ENCODE data around the gene EYS.

The EYS gene

GRCh38 chr6:63919556-63920110 lies 1787.4 kb downstream of the EYS start:
- no peak overlapping the region for H2BK15ac ChIP-seq (ENCODE audit: low read depth, poor library complexity, severe bottlenecking)
- DNase-seq, result no peak
- no peaks in the 10 kb centered on the region for H3K79me1 ChIP-seq (replicated peaks; ENCODE audit: low read length, poor library complexity, severe bottlenecking)
- H3K27ac ChIP-seq (ENCODE audit: low read length, poor library complexity, severe bottlenecking), result no peak overlapping the region
- H3K9me3 ChIP-seq (ENCODE audit: control insufficient read depth, low read length), result peaks cover 7% of the 10 kb centered on the region
- peak overlapping the region in 1 of 2 experiments; percentile 75 for H2BK12ac ChIP-seq (ENCODE audit: low read length in 2 of 2)
- no peak overlapping the region for H3K14ac ChIP-seq (ENCODE audit: low read length in 2 of 2)
- no peaks in the 10 kb centered on the region for H3K4me1 ChIP-seq (ENCODE audit: control insufficient read depth, insufficient read depth, low read depth, low read length)
- peak overlapping the region in 1 of 2 experiments; percentile 31 for H3K23ac ChIP-seq (ENCODE audit: low read length in 2 of 2)
- no peak overlapping the region for H2AK5ac ChIP-seq (ENCODE audit: low read length, severe bottlenecking)
- H3K4me3 ChIP-seq (ENCODE audit: insufficient read depth in 1 of 2, low read depth in 1 of 2, low read length in 2 of 2), result no peak overlapping the region
- 95% methylated on average over 4 of the region's 7 CpGs for WGBS
- no peak overlapping the region for H3K4ac ChIP-seq (ENCODE audit: low read depth in 1 of 2, low read length in 2 of 2)
- no peak overlapping the region for H2AFZ ChIP-seq (ENCODE audit: low read depth, low read length)
- no peaks in the 10 kb centered on the region for H3K27me3 ChIP-seq (ENCODE audit: control insufficient read depth in 1 of 2, insufficient read depth in 1 of 2, low read length in 2 of 2)
- no peak overlapping the region for H3K9ac ChIP-seq (ENCODE audit: low read length)
- H3K4me2 ChIP-seq (ENCODE audit: low read length, poor library complexity, severe bottlenecking), result no peak overlapping the region
- peak overlapping the region; percentile 30 for H2BK120ac ChIP-seq (ENCODE audit: low read depth, low read length)
- no peak overlapping the region for H4K91ac ChIP-seq (ENCODE audit: low read length)
- H4K8ac ChIP-seq (ENCODE audit: low read length), result peak overlapping the region; percentile 53
- H2BK5ac ChIP-seq (ENCODE audit: low read depth, low read length, poor library complexity, severe bottlenecking), result no peak overlapping the region
- H3K36me3 ChIP-seq (ENCODE audit: control insufficient read depth in 1 of 2, insufficient read depth in 2 of 2, low read depth in 1 of 2, low read length in 2 of 2), result no peaks in the 10 kb centered on the region
- peak overlapping the region in 1 of 2 experiments; percentile 21 for H3K18ac ChIP-seq (ENCODE audit: low read depth in 1 of 2, low read length in 2 of 2)

DNA sequence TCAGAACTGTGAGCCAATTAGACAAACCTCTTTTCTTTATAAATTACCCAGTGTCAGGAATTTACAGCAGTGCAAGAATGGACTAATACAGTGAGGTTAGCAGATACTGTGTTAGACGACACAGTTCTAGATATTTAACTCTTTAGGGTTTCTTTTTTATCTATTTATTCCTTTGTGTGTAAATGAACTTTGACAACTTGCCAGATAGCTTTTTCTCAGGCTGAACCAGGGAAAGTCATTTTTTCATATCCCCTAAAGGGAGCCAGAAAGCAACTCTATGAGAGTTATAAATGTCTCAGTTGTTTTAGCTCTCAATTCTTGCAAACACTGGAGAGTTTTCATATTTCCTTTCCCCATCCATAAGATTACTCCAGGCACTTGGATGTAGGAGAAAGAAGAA lies 1794.1 kb downstream of the EYS start:
- no peak for DNase-seq

DNA sequence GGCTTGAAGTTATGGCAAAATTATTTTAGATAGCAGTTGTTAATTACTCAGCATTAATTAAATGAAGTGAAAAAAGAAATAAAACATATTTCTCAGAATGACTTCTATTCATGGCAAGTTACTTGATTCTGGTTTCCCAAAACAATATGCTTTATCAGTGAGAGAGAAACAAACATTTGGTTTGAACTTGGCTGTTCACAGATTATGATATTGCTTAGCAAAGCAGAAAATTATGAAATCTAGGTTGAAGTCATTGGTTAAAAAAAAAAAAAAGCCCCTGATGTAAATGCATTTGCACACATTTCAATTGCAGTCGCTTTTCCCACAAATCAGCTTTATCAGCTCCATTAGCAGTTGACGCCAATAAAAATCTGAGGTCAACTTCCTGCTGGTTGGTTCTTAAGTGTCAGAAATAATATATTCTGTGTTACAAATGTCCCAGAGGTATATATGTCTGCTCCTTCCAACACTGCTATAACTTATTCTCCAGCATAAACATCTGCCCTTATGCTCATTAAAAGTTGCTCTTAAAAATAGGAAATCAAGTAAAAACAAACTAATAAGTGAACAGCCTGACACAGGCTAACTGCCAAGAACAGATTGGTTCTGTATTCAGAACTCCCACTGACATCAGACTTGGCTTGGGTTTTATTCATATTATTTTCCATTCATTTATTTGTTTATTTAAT lies 1796.0 kb downstream of the EYS start:
- H2AFZ ChIP-seq (ENCODE audit: low read depth, low read length), result no peak overlapping the region
- no peak overlapping the region for H3K14ac ChIP-seq (ENCODE audit: low read length in 2 of 2)
- H3K9me3 ChIP-seq (ENCODE audit: control insufficient read depth, low read length), result peaks cover 7% of the 10 kb centered on the region
- no peaks in the 10 kb centered on the region for H3K4me1 ChIP-seq (ENCODE audit: control insufficient read depth, insufficient read depth, low read depth, low read length)
- no peak overlapping the region for H4K8ac ChIP-seq (ENCODE audit: low read length)
- H3K4me3 ChIP-seq (ENCODE audit: insufficient read depth in 1 of 2, low read depth in 1 of 2, low read length in 2 of 2), result no peak overlapping the region
- no peak overlapping the region for H4K91ac ChIP-seq (ENCODE audit: low read length)
- H2BK12ac ChIP-seq (ENCODE audit: low read length in 2 of 2), result no peak overlapping the region
- no peak overlapping the region for H2BK15ac ChIP-seq (ENCODE audit: low read depth, poor library complexity, severe bottlenecking)
- H3K79me1 ChIP-seq (replicated peaks; ENCODE audit: low read length, poor library complexity, severe bottlenecking), result no peaks in the 10 kb centered on the region
- no peaks in the 10 kb centered on the region for H3K27me3 ChIP-seq (ENCODE audit: control insufficient read depth in 1 of 2, insufficient read depth in 1 of 2, low read length in 2 of 2)
- no peaks in the 10 kb centered on the region for H3K36me3 ChIP-seq (ENCODE audit: control insufficient read depth in 1 of 2, insufficient read depth in 2 of 2, low read depth in 1 of 2, low read length in 2 of 2)
- DNase-seq, result peak; percentile 70
- no peak overlapping the region for H2BK5ac ChIP-seq (ENCODE audit: low read depth, low read length, poor library complexity, severe bottlenecking)
- H3K4ac ChIP-seq (ENCODE audit: low read depth in 1 of 2, low read length in 2 of 2), result no peak overlapping the region
- no peak overlapping the region for H3K23ac ChIP-seq (ENCODE audit: low read length in 2 of 2)
- H3K27ac ChIP-seq (ENCODE audit: low read length, poor library complexity, severe bottlenecking), result no peak overlapping the region
- H2BK120ac ChIP-seq (ENCODE audit: low read depth, low read length), result no peak overlapping the region
- no CpG with 5 or more reads among the region's 2 CpGs for WGBS
- no peak overlapping the region for H3K9ac ChIP-seq (ENCODE audit: low read length)
- no peak overlapping the region for H3K18ac ChIP-seq (ENCODE audit: low read depth in 1 of 2, low read length in 2 of 2)
- no peak overlapping the region for H2AK5ac ChIP-seq (ENCODE audit: low read length, severe bottlenecking)
- no peak overlapping the region for H3K4me2 ChIP-seq (ENCODE audit: low read length, poor library complexity, severe bottlenecking)

More for the DNA sequence above, 1794.1 kb downstream of the EYS start:
- Histone ChIP-seq H3K9ac (ENCODE audit: low read length) (no peak overlapping the region), H3K9me3 (ENCODE audit: control insufficient read depth, low read length) (peaks cover 7% of the 10 kb centered on the region), H3K36me3 (ENCODE audit: control insufficient read depth in 1 of 2, insufficient read depth in 2 of 2, low read depth in 1 of 2, low read length in 2 of 2) (no peaks in the 10 kb centered on the region), H3K4me2 (ENCODE audit: low read length, poor library complexity, severe bottlenecking) (no peak overlapping the region), H2BK12ac (ENCODE audit: low read length in 2 of 2) (no peak overlapping the region), H3K27ac (ENCODE audit: low read length, poor library complexity, severe bottlenecking) (no peak overlapping the region), H2AK5ac (ENCODE audit: low read length, severe bottlenecking) (no peak overlapping the region), H4K8ac (ENCODE audit: low read length) (no peak overlapping the region), H3K4me1 (ENCODE audit: control insufficient read depth, insufficient read depth, low read depth, low read length) (no peaks in the 10 kb centered on the region), H4K91ac (ENCODE audit: low read length) (no peak overlapping the region), H3K4me3 (ENCODE audit: insufficient read depth in 1 of 2, low read depth in 1 of 2, low read length in 2 of 2) (no peak overlapping the region), H3K14ac (ENCODE audit: low read length in 2 of 2) (no peak overlapping the region), H3K27me3 (ENCODE audit: control insufficient read depth in 1 of 2, insufficient read depth in 1 of 2, low read length in 2 of 2) (no peaks in the 10 kb centered on the region), H3K23ac (ENCODE audit: low read length in 2 of 2) (no peak overlapping the region), H2BK5ac (ENCODE audit: low read depth, low read length, poor library complexity, severe bottlenecking) (no peak overlapping the region), H2BK120ac (ENCODE audit: low read depth, low read length) (no peak overlapping the region), H3K79me1 (replicated peaks; ENCODE audit: low read length, poor library complexity, severe bottlenecking) (no peaks in the 10 kb centered on the region), H2AFZ (ENCODE audit: low read depth, low read length) (no peak overlapping the region), H3K18ac (ENCODE audit: low read depth in 1 of 2, low read length in 2 of 2) (no peak overlapping the region), H2BK15ac (ENCODE audit: low read depth, poor library complexity, severe bottlenecking) (no peak overlapping the region), H3K4ac (ENCODE audit: low read depth in 1 of 2, low read length in 2 of 2) (no peak overlapping the region)
- WGBS, result no CpG with 5 or more reads among the region's 1 CpG

DNA sequence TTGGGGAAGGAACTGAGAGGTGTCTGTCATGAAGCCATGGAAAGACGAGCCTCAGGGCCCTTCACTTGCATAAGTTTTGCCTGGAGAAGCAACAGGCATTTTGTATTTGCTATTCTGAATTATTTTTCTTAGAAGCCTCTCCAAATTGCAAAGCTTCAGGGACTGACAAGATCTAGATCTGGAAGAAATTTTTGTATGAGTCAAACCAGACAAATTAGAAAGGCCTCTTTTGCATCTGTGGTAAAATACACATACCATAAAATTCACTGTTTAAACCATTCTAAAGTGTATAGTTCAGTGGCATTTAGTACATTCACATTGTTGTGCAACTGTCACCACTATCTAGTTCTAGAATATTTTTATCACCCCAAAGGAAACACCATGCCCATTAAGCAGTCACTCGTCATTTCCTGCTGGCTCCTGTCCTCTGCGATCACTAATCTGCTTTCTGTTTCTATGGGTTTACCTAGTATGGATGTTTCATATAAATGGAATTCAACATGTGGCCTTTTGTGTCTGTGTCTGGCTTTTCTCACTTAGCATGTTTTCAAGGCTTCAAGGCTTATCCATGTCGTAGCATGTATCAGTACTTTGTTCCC lies 1802.3 kb downstream of the EYS start:
- no peaks in the 10 kb centered on the region for H3K79me1 ChIP-seq (replicated peaks; ENCODE audit: low read length, poor library complexity, severe bottlenecking)
- H2BK5ac ChIP-seq (ENCODE audit: low read depth, low read length, poor library complexity, severe bottlenecking), result no peak overlapping the region
- no peak overlapping the region for H2AK5ac ChIP-seq (ENCODE audit: low read length, severe bottlenecking)
- H3K9ac ChIP-seq (ENCODE audit: low read length), result no peak overlapping the region
- peak; percentile 98 for DNase-seq
- H3K4ac ChIP-seq (ENCODE audit: low read depth in 1 of 2, low read length in 2 of 2), result peak overlapping the region; percentile 29 to 92
- no peaks in the 10 kb centered on the region for H3K9me3 ChIP-seq (ENCODE audit: control insufficient read depth, low read length)
- no peaks in the 10 kb centered on the region for H3K27me3 ChIP-seq (ENCODE audit: control insufficient read depth in 1 of 2, insufficient read depth in 1 of 2, low read length in 2 of 2)
- peak overlapping the region; percentile 56 for H2BK120ac ChIP-seq (ENCODE audit: low read depth, low read length)
- H3K23ac ChIP-seq (ENCODE audit: low read length in 2 of 2), result no peak overlapping the region
- H2AFZ ChIP-seq (ENCODE audit: low read depth, low read length), result no peak overlapping the region
- no peak overlapping the region for H3K4me3 ChIP-seq (ENCODE audit: insufficient read depth in 1 of 2, low read depth in 1 of 2, low read length in 2 of 2)
- peak overlapping the region; percentile 50 to 97 for H3K18ac ChIP-seq (ENCODE audit: low read depth in 1 of 2, low read length in 2 of 2)
- no peak overlapping the region for H3K27ac ChIP-seq (ENCODE audit: low read length, poor library complexity, severe bottlenecking)
- peak overlapping the region; percentile 74 for H2BK15ac ChIP-seq (ENCODE audit: low read depth, poor library complexity, severe bottlenecking)
- peak overlapping the region; percentile 89 to 92 for H2BK12ac ChIP-seq (ENCODE audit: low read length in 2 of 2)
- H3K4me1 ChIP-seq (ENCODE audit: control insufficient read depth, insufficient read depth, low read depth, low read length), result no peaks in the 10 kb centered on the region
- no peak overlapping the region for H3K4me2 ChIP-seq (ENCODE audit: low read length, poor library complexity, severe bottlenecking)
- H3K14ac ChIP-seq (ENCODE audit: low read length in 2 of 2), result no peak overlapping the region
- H4K8ac ChIP-seq (ENCODE audit: low read length), result no peak overlapping the region
- H4K91ac ChIP-seq (ENCODE audit: low read length), result peak overlapping the region; percentile 82
- no peaks in the 10 kb centered on the region for H3K36me3 ChIP-seq (ENCODE audit: control insufficient read depth in 1 of 2, insufficient read depth in 2 of 2, low read depth in 1 of 2, low read length in 2 of 2)
- 13% methylated on average over 3 of the region's 4 CpGs for WGBS

Data from mesenchymal stem cell (in vitro differentiated cells and primary cell).